B cell (primary cell): ENCODE data around the gene FGFR2.

Experiments used
- EZH2 ChIP-seq: IDR thresholded peaks from 2 replicates; pipeline ENCODE4 v1.6.1; 2012; ENCODE audit warnings: borderline replicate concordance, low read depth, mild to moderate bottlenecking, moderate library complexity, low read length; ENCODE audit not compliant: insufficient read depth, poor library complexity, severe bottlenecking
- TF ChIP-seq, protein P1 (sequence below): fragments of 200-600 bp; IDR thresholded peaks from one replicate; pipeline ENCODE4 v1.8.0; 2022; ENCODE audit warnings: antibody characterized with exemption, mild to moderate bottlenecking

DNA sequence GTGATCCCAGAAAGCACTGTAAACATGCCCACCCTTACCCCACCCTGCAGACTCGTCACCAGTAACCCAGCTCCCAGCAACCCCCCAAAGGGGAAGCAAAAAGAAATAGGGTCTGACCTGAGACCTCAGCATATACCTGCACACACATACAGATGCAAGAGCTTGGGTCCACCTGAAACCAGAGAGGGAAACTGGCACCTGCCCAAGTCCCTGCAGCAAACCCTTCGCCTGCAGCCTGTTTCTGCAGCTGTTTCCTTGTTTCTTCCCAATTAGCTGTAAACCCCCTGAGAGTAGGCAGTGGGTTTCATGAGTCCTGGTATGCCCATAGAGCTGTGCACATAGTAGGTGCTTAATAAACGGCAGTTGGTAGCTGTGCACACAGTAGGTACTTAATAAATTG lies 140.5 kb downstream of the FGFR2 start:
- TF ChIP-seq, protein P1, sequence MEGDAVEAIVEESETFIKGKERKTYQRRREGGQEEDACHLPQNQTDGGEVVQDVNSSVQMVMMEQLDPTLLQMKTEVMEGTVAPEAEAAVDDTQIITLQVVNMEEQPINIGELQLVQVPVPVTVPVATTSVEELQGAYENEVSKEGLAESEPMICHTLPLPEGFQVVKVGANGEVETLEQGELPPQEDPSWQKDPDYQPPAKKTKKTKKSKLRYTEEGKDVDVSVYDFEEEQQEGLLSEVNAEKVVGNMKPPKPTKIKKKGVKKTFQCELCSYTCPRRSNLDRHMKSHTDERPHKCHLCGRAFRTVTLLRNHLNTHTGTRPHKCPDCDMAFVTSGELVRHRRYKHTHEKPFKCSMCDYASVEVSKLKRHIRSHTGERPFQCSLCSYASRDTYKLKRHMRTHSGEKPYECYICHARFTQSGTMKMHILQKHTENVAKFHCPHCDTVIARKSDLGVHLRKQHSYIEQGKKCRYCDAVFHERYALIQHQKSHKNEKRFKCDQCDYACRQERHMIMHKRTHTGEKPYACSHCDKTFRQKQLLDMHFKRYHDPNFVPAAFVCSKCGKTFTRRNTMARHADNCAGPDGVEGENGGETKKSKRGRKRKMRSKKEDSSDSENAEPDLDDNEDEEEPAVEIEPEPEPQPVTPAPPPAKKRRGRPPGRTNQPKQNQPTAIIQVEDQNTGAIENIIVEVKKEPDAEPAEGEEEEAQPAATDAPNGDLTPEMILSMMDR = no peak
- TF ChIP-seq EZH2 = no peak
